Right cardiac atrium (tissue), 5 donors: ENCODE data around the gene TLR8. TPM values are rescaled to one million over a fixed set of nuclear protein-coding genes. Genes with fewer than 3 reads are reported as not detected.
A peak's percentile ranks its signal among the peaks of the same experiment; 100 is the strongest.
"Not testable (repeated sequence)": the region's sequence is repeated elsewhere in the genome, so short reads cannot be mapped to it uniquely, and the experiment has no call there.

Experiments used
- ATAC-seq, 2 donors: fragments of 200-7000 bp; cut with Tn5 transposase; one replicate each; pipeline versions ENCODE4 v1.8.0 to v1.9.1; 2020; ENCODE audit warnings: moderate library complexity in 2 of 2, mild to moderate bottlenecking in 1 of 2
- DNase-seq, 3 donors: peaks; one replicate each; pipeline ENCODE4 v3.0.0-alpha.2; 2020
- H3K27ac ChIP-seq: one replicate; pipeline ENCODE4 v1.5.1; 2013; ENCODE audit warnings: mild to moderate bottlenecking, low read length, control low read depth, moderate library complexity
- H3K27me3 ChIP-seq: one replicate; pipeline ENCODE4 v1.6.1; 2013; ENCODE audit not compliant: control insufficient read depth, insufficient read depth
- H3K4me1 ChIP-seq: one replicate; pipeline ENCODE4 v1.6.1; 2013; ENCODE audit warnings: low read length; ENCODE audit not compliant: control insufficient read depth, insufficient read depth
- H3K4me3 ChIP-seq: one replicate; pipeline ENCODE4 v1.5.1; 2013; ENCODE audit warnings: low read length, control low read depth
- H3K9me3 ChIP-seq: one replicate; pipeline ENCODE4 v1.6.1; 2013; ENCODE audit warnings: low read length; ENCODE audit not compliant: control insufficient read depth
- WGBS: extraction: QIAGEN DNeasy Blood & Tissue Kit; methylation state at CpG from one replicate; pipeline ENCODE4 v1.1.7; 2013; 5-methylcytosine and 5-hydroxymethylcytosine counted together
- intact Hi-C, 4 donors: fragments of 100-400 bp; cut with DNase I; formaldehyde crosslinking; loops; one replicate each; pipeline versions ENCODE4 v1.11.0 to v1.14.0; 2022 to 2023
- polyA plus RNA-seq: library from polyadenylated mRNA; stranded (reverse); fragments of 200-250 nt; gene quantifications from one replicate; pipeline ENCODE4 v1.2.3, GENCODE V29; 2013
- total RNA-seq, 4 donors: library from RNA; stranded (reverse); fragmentation: NEBNext Ultra II Directional; extraction: Animal tissue kit (Norgen Biotek cat#: 25700); gene quantifications; one replicate each; pipeline ENCODE4 v1.2.1, GENCODE V29; 2021
- donor health status: healthy with polysubstance abuse.
- donor health status: DM: no; HTN: yes; CAD: no.
- donor health status: DM: no; HTN: no; CAD: no.
- donor health status: DM: no; HTN: yes; CAD: no; lungs with severe emphysema.
- donor health status: DM: yes; HTN: yes; CAD: no.

Gene TLR8
- total and polyA plus RNA-seq, 5 donors, result 0.14 to 2.8 (median 1.9) TPM

GRCh38 chrX:12954376-12954775 lies 48.0 kb downstream of the TLR8 start:
- DNase-seq, result no peak
- peaks cover 3% of the 10 kb centered on the region for H3K4me1 ChIP-seq

GRCh38 chrX:12954981-12955380 lies 48.6 kb downstream of the TLR8 start:
- DNase-seq (no peak), ATAC-seq (no peak)
- H3K27ac ChIP-seq, result peak overlapping the region; percentile 37
- intact Hi-C loops, result loop anchor here in 1 of 4 donors (10.0 kb wide), 1 partner anchor 540 kb away; no protein-coding TSS in a partner anchor
- 70% methylated on average over 4 of the region's 4 CpGs for WGBS
- no peak overlapping the region for H3K4me3 ChIP-seq
- H3K9me3 ChIP-seq, result no peaks in the 10 kb centered on the region
- H3K27me3 ChIP-seq, result no peaks in the 10 kb centered on the region
- H3K4me1 ChIP-seq, result peaks cover 3% of the 10 kb centered on the region

More at GRCh38 chrX:12954376-12954775, 48.0 kb downstream of the TLR8 start:
- no peak for ATAC-seq
- no peak overlapping the region for H3K4me3 ChIP-seq
- no peaks in the 10 kb centered on the region for H3K27me3 ChIP-seq
- H3K27ac ChIP-seq, result no peak overlapping the region
- WGBS, result 92% methylated on average over 9 of the region's 9 CpGs
- intact Hi-C loops, result loop anchor here in 1 of 4 donors (10.0 kb wide), 1 partner anchor 540 kb away; no protein-coding TSS in a partner anchor
- H3K9me3 ChIP-seq, result no peaks in the 10 kb centered on the region

GRCh38 chrX:12955882-12956703 lies 49.7 kb downstream of the TLR8 start:
- Histone ChIP-seq H3K4me3 (no peak overlapping the region), H3K9me3 (no peaks in the 10 kb centered on the region), H3K27ac (peak overlapping the region; percentile 92), H3K27me3 (no peaks in the 10 kb centered on the region), H3K4me1 (no peaks in the 10 kb centered on the region)
- DNase-seq (peak; percentile 54 to 84 (median 80)), ATAC-seq (peak; percentile 83 to 88)
- intact Hi-C loops, result loop anchor here in 1 of 4 donors (10.0 kb wide), 1 partner anchor 539 kb away; no protein-coding TSS in a partner anchor
- WGBS, result 53% methylated on average over 20 of the region's 20 CpGs

GRCh38 chrX:12956704-12957534 lies 50.5 kb downstream of the TLR8 start:
- no peak for DNase-seq
- Histone ChIP-seq H3K4me1 (no peaks in the 10 kb centered on the region), H3K4me3 (no peak overlapping the region), H3K27ac (peak overlapping the region; percentile 92), H3K27me3 (no peaks in the 10 kb centered on the region), H3K9me3 (no peaks in the 10 kb centered on the region)
- whole genome bisulfite sequencing, result 54% methylated on average over 8 of the region's 8 CpGs
- intact Hi-C loops, result loop anchor here in 1 of 4 donors (10.0 kb wide), 1 partner anchor 538 kb away; no protein-coding TSS in a partner anchor
- ATAC-seq, result peak; percentile 67 to 82

GRCh38 chrX:12958059-12958458 lies 51.6 kb downstream of the TLR8 start:
- H3K4me1 ChIP-seq, result no peaks in the 10 kb centered on the region
- intact Hi-C loops, result loop anchor here in 1 of 4 donors (10.0 kb wide), 1 partner anchor 537 kb away; no protein-coding TSS in a partner anchor
- 55% methylated on average over 5 of the region's 5 CpGs for WGBS
- H3K27ac ChIP-seq, result no peak overlapping the region
- H3K4me3 ChIP-seq, result no peak overlapping the region
- H3K9me3 ChIP-seq, result no peaks in the 10 kb centered on the region
- no peak for DNase-seq
- no peaks in the 10 kb centered on the region for H3K27me3 ChIP-seq
- no peak for ATAC-seq

GRCh38 chrX:12958461-12958860 lies 52.0 kb downstream of the TLR8 start:
- Histone ChIP-seq H3K4me3 (no peak overlapping the region), H3K9me3 (no peaks in the 10 kb centered on the region), H3K27me3 (no peaks in the 10 kb centered on the region), H3K27ac (no peak overlapping the region), H3K4me1 (no peaks in the 10 kb centered on the region)
- ATAC-seq (no peak), DNase-seq (no peak)
- intact Hi-C loops, result loop anchor here in 1 of 4 donors (10.0 kb wide), 1 partner anchor 536 kb away; no protein-coding TSS in a partner anchor
- 98% methylated on average over 4 of the region's 4 CpGs for WGBS

- no peak for ATAC-seq
- Histone ChIP-seq H3K9me3 (no peaks in the 10 kb centered on the region), H3K27ac (no peak overlapping the region), H3K27me3 (no peaks in the 10 kb centered on the region), H3K4me3 (no peak overlapping the region), H3K4me1 (no peaks in the 10 kb centered on the region)
- 50% methylated on average over 2 of the region's 2 CpGs for WGBS
- intact Hi-C loops, result no loop called here
- no peak for DNase-seq
Measured at GRCh38 chrX:12961196-12961718, 54.8 kb downstream of the TLR8 start.

GRCh38 chrX:12962041-12962504 lies 55.7 kb downstream of the TLR8 start:
- ATAC-seq (no peak), DNase-seq (no peak)
- WGBS, result 74% methylated on average over 4 of the region's 4 CpGs
- H3K4me1 ChIP-seq, result no peaks in the 10 kb centered on the region
- no peaks in the 10 kb centered on the region for H3K9me3 ChIP-seq
- intact Hi-C loops, result no loop called here
- no peak overlapping the region for H3K4me3 ChIP-seq
- H3K27me3 ChIP-seq, result no peaks in the 10 kb centered on the region
- no peak overlapping the region for H3K27ac ChIP-seq

- intact Hi-C loops, H3K9me3 ChIP-seq, H3K4me3 ChIP-seq, ATAC-seq, H3K27me3 ChIP-seq, H3K4me1 ChIP-seq, H3K27ac ChIP-seq: not testable (repeated sequence)
- peak in 1 of 3 donors; percentile 62 for DNase-seq
- 84% methylated on average over 14 of the region's 52 CpGs for WGBS
Measured at GRCh38 chrX:12963210-12963850, 56.9 kb downstream of the TLR8 start.

GRCh38 chrX:12965131-12965940 lies 58.9 kb downstream of the TLR8 start:
- DNase-seq (no peak), ATAC-seq (peak in 1 of 2 donors; percentile 76)
- no peaks in the 10 kb centered on the region for H3K4me1 ChIP-seq
- no peaks in the 10 kb centered on the region for H3K27me3 ChIP-seq
- no peak overlapping the region for H3K4me3 ChIP-seq
- intact Hi-C loops, result no loop called here
- no peaks in the 10 kb centered on the region for H3K9me3 ChIP-seq
- WGBS, result 67% methylated on average over 6 of the region's 6 CpGs
- no peak overlapping the region for H3K27ac ChIP-seq
